Astrocyte of the spinal cord (primary cell): ENCODE measurements around the gene FNDC11.

Experiments
- DNase-seq: peaks from one replicate; pipeline ENCODE4 v3.0.0; 2011; ENCODE audit warnings: low read depth, low spot score
- H3K4me3 ChIP-seq: 2 replicates; pipeline ENCODE4 v1.5.1; 2011; ENCODE audit warnings: low read depth, mild to moderate bottlenecking, low read length, moderate library complexity
- CTCF ChIP-seq: IDR thresholded peaks from 2 replicates; pipeline ENCODE4 v1.5.1; 2012; ENCODE audit warnings: low read depth, mild to moderate bottlenecking, low read length, inconsistent platforms
- in situ Hi-C: cut with HindIII; loops from 2 replicates; pipeline ENCODE4 v1.10.0; 2017; ENCODE audit warnings: low sequenced_read_pairs

Gene FNDC11

GRCh38 chr20:63525185-63525584 is 28.8 kb upstream of the FNDC11 start:
- TF ChIP-seq CTCF, result no peak
- in situ Hi-C loops, result no loop called here
- no peak overlapping the region for H3K4me3 ChIP-seq
- DNase-seq, result no peak

GRCh38 chr20:63525971-63526370 is 28.0 kb upstream of the FNDC11 start:
- no peak for TF ChIP-seq CTCF
- DNase-seq, result no peak
- in situ Hi-C loops, result no loop called here
- H3K4me3 ChIP-seq, result no peak overlapping the region

GRCh38 chr20:63527184-63527583 is 26.8 kb upstream of the FNDC11 start:
- in situ Hi-C loops, result no loop called here
- no peak for TF ChIP-seq CTCF
- no peak for DNase-seq
- H3K4me3 ChIP-seq, result no peak overlapping the region

GRCh38 chr20:63529180-63529860 is 24.6 kb upstream of the FNDC11 start:
- DNase-seq, result no peak
- TF ChIP-seq CTCF, result no peak
- in situ Hi-C loops, result no loop called here
- no peak overlapping the region for H3K4me3 ChIP-seq

- TF ChIP-seq CTCF, result no peak
- no peak overlapping the region for H3K4me3 ChIP-seq
- in situ Hi-C loops, result no loop called here
- no peak for DNase-seq
Measured at GRCh38 chr20:63529861-63530787, 23.8 kb upstream of the FNDC11 start.

GRCh38 chr20:63530788-63531160 is 23.2 kb upstream of the FNDC11 start:
- no peak for DNase-seq
- in situ Hi-C loops, result no loop called here
- H3K4me3 ChIP-seq, result no peak overlapping the region
- TF ChIP-seq CTCF, result no peak
